GM19395 (cell line): ENCODE results near the gene SMYD1.

ENCODE experiments used
- ATAC-seq: cut with Tn5 transposase; IDR thresholded peaks from one replicate; pipeline ENCODE4 v1.9.1; 2021; ENCODE audit warnings: mild to moderate bottlenecking, moderate library complexity; ENCODE audit not compliant: unreplicated experiment

SMYD1 gene

GRCh38 chr2:88139804-88140203, 72.2 kb downstream of the SMYD1 start:
- no peak for ATAC-seq

GRCh38 chr2:88141952-88142351, 74.3 kb downstream of the SMYD1 start:
- ATAC-seq: no peak

GRCh38 chr2:88144271-88144670, 76.6 kb downstream of the SMYD1 start:
- ATAC-seq: no peak

GRCh38 chr2:88144914-88145497, 77.4 kb downstream of the SMYD1 start:
- no peak for ATAC-seq

GRCh38 chr2:88146590-88146989, 79.0 kb downstream of the SMYD1 start:
- no peak for ATAC-seq

GRCh38 chr2:88147145-88147544, 79.5 kb downstream of the SMYD1 start:
- ATAC-seq: no peak

- no peak for ATAC-seq
Observed at GRCh38 chr2:88148929-88149438, 81.4 kb downstream of the SMYD1 start.

GRCh38 chr2:88159481-88159880, 91.9 kb downstream of the SMYD1 start:
- ATAC-seq: no peak

- peak; percentile 77 for ATAC-seq
Observed at GRCh38 chr2:88159955-88160415, 92.4 kb downstream of the SMYD1 start.

- ATAC-seq: no peak
Observed at GRCh38 chr2:88160517-88160916, 92.9 kb downstream of the SMYD1 start.

GRCh38 chr2:88161446-88162244, 94.0 kb downstream of the SMYD1 start:
- no peak for ATAC-seq
